Measurements from ENCODE around the gene SH2B2.
"Not testable (repeated sequence)": the region's sequence is repeated elsewhere in the genome, so short reads cannot be mapped to it uniquely, and the experiment has no call there.

Gene SH2B2

DNA sequence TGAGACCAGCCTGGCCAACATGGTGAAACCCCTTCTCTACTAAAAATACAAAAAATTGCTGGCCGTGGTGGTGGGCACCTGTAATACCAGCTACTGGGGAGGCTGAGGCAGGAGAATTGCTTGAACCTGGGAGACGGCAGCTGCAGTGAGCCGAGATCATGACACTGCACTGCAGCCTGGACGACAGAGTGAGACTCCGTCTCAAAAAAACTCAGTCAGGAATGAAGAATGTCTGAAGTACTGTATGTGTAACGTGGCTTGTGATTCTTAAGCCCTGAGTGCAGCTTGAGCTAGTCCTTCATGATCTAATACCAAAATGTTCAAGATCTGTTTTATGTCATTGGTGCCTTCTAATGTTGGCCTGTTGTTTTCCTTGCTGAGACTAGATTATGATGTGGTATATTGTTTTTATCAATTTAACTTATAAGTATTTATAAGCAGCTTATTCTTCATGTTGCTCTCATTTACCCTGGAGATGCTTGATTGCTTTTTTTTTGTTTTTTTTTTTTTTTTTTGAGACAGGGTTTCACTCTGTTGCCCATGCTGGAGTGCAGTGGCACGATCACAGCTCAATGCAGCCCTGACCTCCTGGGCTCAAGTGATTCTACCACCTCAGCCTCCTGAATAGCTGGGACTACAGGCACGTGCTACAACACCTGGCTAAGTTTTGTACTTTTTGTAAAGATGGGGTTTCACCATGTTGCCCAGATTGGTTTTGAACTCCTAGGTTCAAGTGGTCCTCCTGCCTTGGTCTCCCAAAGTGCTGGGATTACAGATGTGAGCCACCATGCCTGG, 44.2 kb downstream of the SH2B2 start:
- not testable (repeated sequence) for DNase-seq (ENCODE audit: low read depth, low spot score)

DNA sequence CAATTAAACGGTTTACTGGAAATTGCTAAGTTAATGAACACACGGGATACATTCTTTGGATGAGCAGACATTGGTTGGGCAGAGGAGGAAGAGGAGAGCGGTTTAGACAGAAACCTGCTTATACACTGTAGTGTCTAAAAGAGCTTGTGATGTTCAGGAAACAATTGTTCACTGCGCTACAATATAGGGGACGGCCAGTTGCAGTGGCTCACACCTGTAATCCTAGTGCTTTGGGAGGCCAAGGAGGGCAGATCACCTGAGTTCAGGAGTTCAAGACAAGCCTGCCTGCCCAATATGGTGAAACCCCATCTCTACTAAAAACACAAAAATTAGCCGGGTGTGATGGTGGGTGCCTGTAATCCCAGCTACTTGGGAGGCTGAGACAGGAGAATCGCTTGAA, 48.9 kb downstream of the SH2B2 start:
- DNase-seq (ENCODE audit: low read depth, low spot score) = not testable (repeated sequence)

- DNase-seq (ENCODE audit: low read depth, low spot score) = not testable (repeated sequence)
Observed at GRCh38 chr7:102337002-102337401, 50.3 kb downstream of the SH2B2 start.

GRCh38 chr7:102337420-102337819, 50.8 kb downstream of the SH2B2 start:
- not testable (repeated sequence) for DNase-seq (ENCODE audit: low read depth, low spot score)

GRCh38 chr7:102340599-102341368, 54.1 kb downstream of the SH2B2 start:
- not testable (repeated sequence) for DNase-seq (ENCODE audit: low read depth, low spot score)

DNA sequence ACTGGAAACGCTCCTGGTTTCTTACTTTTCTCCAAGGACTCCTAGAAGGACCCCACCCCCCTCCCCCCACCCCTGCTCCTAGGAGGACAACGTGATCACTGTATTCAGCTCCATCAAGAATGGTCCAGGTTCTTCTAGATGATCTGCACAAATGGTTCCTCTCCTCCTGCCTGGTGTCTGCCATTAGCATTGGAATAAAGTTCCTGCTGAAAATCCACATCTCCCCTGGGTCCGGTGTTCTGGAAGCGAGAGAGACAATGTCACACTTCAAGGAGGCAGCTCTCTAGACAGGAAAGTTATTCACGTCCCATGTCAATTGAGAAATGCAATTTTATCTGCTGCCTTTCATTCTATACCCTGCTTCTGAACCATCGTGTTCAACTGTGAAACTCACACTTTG, 60.3 kb downstream of the SH2B2 start:
- DNase-seq (ENCODE audit: low read depth, low spot score) = not testable (repeated sequence)

- not testable (repeated sequence) for DNase-seq (ENCODE audit: low read depth, low spot score)
Observed at GRCh38 chr7:102356344-102356743, 69.7 kb downstream of the SH2B2 start, which contains the start of gene SPDYE6. TSS of gene SPDYE6 (minus strand) at chr7:102356444. CDS start at chr7:102356023, 421 bp downstream.

GRCh38 chr7:102363549-102364393, 77.1 kb downstream of the SH2B2 start:
- DNase-seq (ENCODE audit: low read depth, low spot score) = peak; percentile 84

DNA sequence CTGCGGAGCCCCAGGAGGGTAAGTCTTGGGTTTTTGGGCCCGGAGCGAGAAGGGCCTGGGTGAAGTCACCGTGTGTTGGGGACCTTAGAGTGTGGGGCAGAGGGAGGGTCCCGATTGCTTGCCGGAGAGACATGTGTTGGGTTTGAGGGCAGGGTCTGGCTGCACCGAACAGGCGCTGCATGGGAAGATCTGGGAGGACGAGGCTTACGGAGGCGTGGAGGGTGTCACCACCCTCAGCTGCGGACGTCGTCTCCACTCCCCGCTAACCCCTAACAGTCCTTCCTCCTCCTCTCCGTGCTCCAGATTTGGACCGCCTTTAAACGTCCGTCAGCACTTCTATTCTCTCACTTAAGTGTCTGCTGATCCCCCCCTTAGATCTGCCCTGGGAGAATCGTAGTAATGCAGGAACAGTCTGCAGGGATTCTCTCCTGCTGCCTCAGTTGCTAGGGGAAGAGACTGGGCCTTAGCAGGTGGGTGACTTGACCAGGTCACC, 77.8 kb downstream of the SH2B2 start:
- not testable (repeated sequence) for DNase-seq (ENCODE audit: low read depth, low spot score)

- not testable (repeated sequence) for DNase-seq (ENCODE audit: low read depth, low spot score)
Observed at GRCh38 chr7:102365390-102365789, 78.7 kb downstream of the SH2B2 start.

DNA sequence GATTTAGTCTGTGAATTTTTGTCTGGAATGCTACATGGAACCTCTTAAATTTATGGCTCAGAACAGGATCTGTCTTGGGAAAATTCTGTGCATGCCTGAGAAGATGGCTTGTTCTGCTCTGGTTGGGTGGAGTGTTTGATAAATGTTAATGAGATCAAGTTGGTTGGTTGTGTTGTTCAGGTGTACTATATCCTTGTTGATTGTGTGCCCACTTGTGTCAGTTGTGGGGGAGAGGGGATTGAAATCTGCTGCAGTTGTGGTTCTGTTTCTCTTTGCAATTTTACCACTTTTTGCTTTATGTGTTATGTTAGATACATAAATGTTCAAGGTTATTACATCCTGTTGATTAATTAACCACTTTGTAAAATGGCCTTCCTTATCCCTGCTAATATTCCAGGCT, 83.4 kb downstream of the SH2B2 start:
- DNase-seq (ENCODE audit: low read depth, low spot score) = not testable (repeated sequence)
